B cell (primary cell): ENCODE results near the gene SLC50A1. TPM values are rescaled to one million over a fixed set of nuclear protein-coding genes. Genes with fewer than 3 reads are reported as not detected.
A peak's percentile ranks its signal among the peaks of the same experiment; 100 is the strongest.

Experiments
- ATAC-seq: fragments of 200-7000 bp; cut with Tn5 transposase; one replicate; pipeline ENCODE4 v1.10.0; 2021; ENCODE audit warnings: low read depth, mild to moderate bottlenecking, moderate number of reproducible peaks, moderate library complexity
- CTCF ChIA-PET: fragments of 350-600 bp; sonication (Branson Sonifier 250); formaldehyde crosslinking; loops from one replicate; lab custom pipeline; 2021; ENCODE audit warnings: antibody characterized with exemption, inconsistent platforms; lab: Charles Lee
- POLR2A ChIA-PET: fragments of 350-600 bp; sonication (Branson Sonifier 250); formaldehyde crosslinking; loops from one replicate; lab custom pipeline; 2021; ENCODE audit warnings: antibody characterized with exemption; lab: Charles Lee
- DNase-seq: peaks from one replicate; pipeline ENCODE4 v3.0.0; 2013
- H2AFZ ChIP-seq: 2 replicates; pipeline ENCODE4 v1.6.1; 2012; ENCODE audit warnings: mild to moderate bottlenecking, low read depth, low read length; ENCODE audit not compliant: insufficient read depth, poor library complexity, severe bottlenecking
- H3K27ac ChIP-seq, 2 donors: 1 replicate in 1 of 2; 2 replicates in 1 of 2; pipeline ENCODE4 v1.5.1; 2012 to 2013; ENCODE audit warnings: low read length in 2 of 2, mild to moderate bottlenecking in 2 of 2, moderate library complexity in 1 of 2
- H3K27me3 ChIP-seq, 4 experiments: fragments of 200-600 bp in 1 of 4; sonication (generic) in 1 of 4; replicated peaks in 1 of 4; 1 replicate in 2 of 4; 2 replicates in 2 of 4; pipeline versions ENCODE4 v1.6.1 to v1.7.0; 2013 to 2016; ENCODE audit warnings: low read length in 3 of 4, mild to moderate bottlenecking in 2 of 4, mixed read lengths in 1 of 4, moderate library complexity in 1 of 4; ENCODE audit not compliant: insufficient read depth in 4 of 4, control insufficient read depth in 3 of 4; ENCODE audit errors: control extremely low read depth in 1 of 4
- H3K36me3 ChIP-seq, 2 experiments: replicated peaks in 1 of 2; 1 replicate in 1 of 2; 2 replicates in 1 of 2; pipeline versions ENCODE4 v1.6.1 to v1.7.1; 2013; ENCODE audit warnings: low read length in 1 of 2; ENCODE audit not compliant: insufficient read depth in 2 of 2, control insufficient read depth in 1 of 2; ENCODE audit errors: control extremely low read depth in 1 of 2, extremely low read depth in 1 of 2
- H3K4me1 ChIP-seq, 2 donors: fragments of 200-600 bp in 1 of 2; sonication (generic) in 1 of 2; 1 replicate in 1 of 2; 2 replicates in 1 of 2; pipeline versions ENCODE4 v1.5.1 to v1.6.1; 2013 to 2017; ENCODE audit warnings: low read length in 2 of 2; ENCODE audit not compliant: control insufficient read depth in 2 of 2, insufficient read depth in 2 of 2
- H3K4me2 ChIP-seq: replicated peaks from 2 replicates; pipeline ENCODE3; 2012; ENCODE audit warnings: mild to moderate bottlenecking, low read depth, low read length; ENCODE audit not compliant: poor library complexity, severe bottlenecking
- H3K4me3 ChIP-seq, 5 experiments: fragments of 200-600 bp in 1 of 5; sonication (generic) in 1 of 5; 1 replicate in 3 of 5; 2 replicates in 2 of 5; pipeline versions ENCODE4 v1.5.1 to v1.7.0; 2011 to 2016; ENCODE audit warnings: low read length in 4 of 5, mild to moderate bottlenecking in 4 of 5, low read depth in 2 of 5, control low read depth in 1 of 5, moderate library complexity in 1 of 5; ENCODE audit not compliant: insufficient read depth in 1 of 5; ENCODE audit errors: control extremely low read depth in 1 of 5, extremely low read depth in 1 of 5
- H3K79me2 ChIP-seq: fragments of 200-600 bp; sonication (generic); one replicate; pipeline ENCODE4 v1.6.0; 2016; ENCODE audit warnings: low read length; ENCODE audit not compliant: control insufficient read depth, insufficient read depth
- H3K9ac ChIP-seq: fragments of 200-600 bp; sonication (generic); 2 replicates; pipeline ENCODE4 v1.6.1; 2017; ENCODE audit warnings: mild to moderate bottlenecking, low read length, moderate library complexity
- H3K9me3 ChIP-seq, 3 donors: one replicate each; pipeline versions ENCODE4 v1.6.1 to v1.7.1; 2013; ENCODE audit warnings: low read length in 2 of 3; ENCODE audit not compliant: control insufficient read depth in 2 of 3, insufficient read depth in 1 of 3; ENCODE audit errors: control extremely low read depth in 1 of 3
- H4K20me1 ChIP-seq: 2 replicates; pipeline ENCODE4 v1.6.0; 2012; ENCODE audit warnings: mild to moderate bottlenecking, low read length; ENCODE audit not compliant: insufficient read depth, control insufficient read depth, poor library complexity, severe bottlenecking
- H3K27ac Mint-ChIP-seq: one replicate; pipeline ENCODE4 v1.8.0; 2021; ENCODE audit warnings: mixed read lengths
- H3K27me3 Mint-ChIP-seq: one replicate; pipeline ENCODE4 v1.8.0; 2021; ENCODE audit warnings: mixed read lengths
- H3K4me1 Mint-ChIP-seq: one replicate; pipeline ENCODE4 v1.8.0; 2021; ENCODE audit warnings: mixed read lengths
- H3K4me3 Mint-ChIP-seq: one replicate; pipeline ENCODE4 v1.8.0; 2021; ENCODE audit warnings: mixed read lengths
- H3K9me3 Mint-ChIP-seq: one replicate; pipeline ENCODE4 v1.8.0; 2022; ENCODE audit warnings: mixed read lengths; ENCODE audit not compliant: insufficient read depth
- CTCF ChIP-seq: fragments of 200-600 bp; IDR thresholded peaks from one replicate; pipeline ENCODE4 v1.8.0; 2022; ENCODE audit warnings: antibody characterized with exemption, mild to moderate bottlenecking
- EZH2 ChIP-seq: IDR thresholded peaks from 2 replicates; pipeline ENCODE4 v1.6.1; 2012; ENCODE audit warnings: borderline replicate concordance, low read depth, mild to moderate bottlenecking, moderate library complexity, low read length; ENCODE audit not compliant: insufficient read depth, poor library complexity, severe bottlenecking
- WGBS: methylation state at CpG from one replicate; pipeline ENCODE4 v1.1.5; 2013; ENCODE audit warnings: missing lambda C conversion rate; ENCODE audit not compliant: insufficient coverage; 5-methylcytosine and 5-hydroxymethylcytosine counted together
- intact Hi-C: fragments of 100-400 bp; cut with micrococcal nuclease; formaldehyde crosslinking; loops from one replicate; pipeline ENCODE4 v1.10.0; 2022
- polyA plus RNA-seq: library from polyadenylated mRNA; depleted of rRNA; stranded (reverse); fragments of >200 nt; gene quantifications from 2 replicates; pipeline ENCODE4 v1.2.3, GENCODE V29; 2012
- total RNA-seq, 2 donors: library from RNA; stranded (reverse); fragments of 120-200 nt in 1 of 2; gene quantifications; 1 replicate in 1 of 2; 2 replicates in 1 of 2; pipeline versions ENCODE4 v1.2.3 to v1.2.4, GENCODE V29; 2013 to 2022

SLC50A1 gene
- total and polyA plus RNA-seq, 2 donors (not counting 1 experiment from before 2014, with no cell fraction given), result 62.8 to 86.8 TPM

- 89% methylated on average over 9 of the region's 11 CpGs for WGBS
- Mint-ChIP-seq H3K27ac (no peak overlapping the region), H3K4me1 (peaks cover 34% of the 10 kb centered on the region), H3K27me3 (peaks cover 55% of the 10 kb centered on the region), H3K4me3 (peak overlapping the region; percentile 55), H3K9me3 (no peaks in the 10 kb centered on the region)
- POLR2A ChIA-PET, result no interaction called here
- Histone ChIP-seq H3K4me1 (peaks cover 34 to 36% of the 10 kb centered on the region in 2 donors), H3K36me3 (no peaks in the 10 kb centered on the region), H3K27me3 (peaks cover 0 to 54% (median 27%) of the 10 kb centered on the region in 4 experiments), H3K79me2 (no peaks in the 10 kb centered on the region), H3K4me3 (no peak overlapping the region), H3K9ac (no peak overlapping the region), H3K27ac (no peak overlapping the region), H3K4me2 (no peak overlapping the region), H2AFZ (no peak overlapping the region), H3K9me3 (peaks cover 0 to 7% (median 0%) of the 10 kb centered on the region in 3 donors), H4K20me1 (peaks cover 8% of the 10 kb centered on the region)
- TF ChIP-seq EZH2 (no peak), CTCF (no peak)
- ATAC-seq (no peak), DNase-seq (no peak)
- intact Hi-C loops, result loop anchor here (5.0 kb wide), 2 partner anchors 33 to 42 kb away; no protein-coding TSS in a partner anchor
- CTCF ChIA-PET, result interaction anchor here (1.2 to 2.3 kb wide), 3 partner anchors 10 to 41 kb away, joined by 3 to 10 read pairs (median 5); partner anchors contain the start of gene SLC50A1
These were observed 10.1 kb upstream of the SLC50A1 start for GRCh38 chr1:155125511-155125945.

DNA sequence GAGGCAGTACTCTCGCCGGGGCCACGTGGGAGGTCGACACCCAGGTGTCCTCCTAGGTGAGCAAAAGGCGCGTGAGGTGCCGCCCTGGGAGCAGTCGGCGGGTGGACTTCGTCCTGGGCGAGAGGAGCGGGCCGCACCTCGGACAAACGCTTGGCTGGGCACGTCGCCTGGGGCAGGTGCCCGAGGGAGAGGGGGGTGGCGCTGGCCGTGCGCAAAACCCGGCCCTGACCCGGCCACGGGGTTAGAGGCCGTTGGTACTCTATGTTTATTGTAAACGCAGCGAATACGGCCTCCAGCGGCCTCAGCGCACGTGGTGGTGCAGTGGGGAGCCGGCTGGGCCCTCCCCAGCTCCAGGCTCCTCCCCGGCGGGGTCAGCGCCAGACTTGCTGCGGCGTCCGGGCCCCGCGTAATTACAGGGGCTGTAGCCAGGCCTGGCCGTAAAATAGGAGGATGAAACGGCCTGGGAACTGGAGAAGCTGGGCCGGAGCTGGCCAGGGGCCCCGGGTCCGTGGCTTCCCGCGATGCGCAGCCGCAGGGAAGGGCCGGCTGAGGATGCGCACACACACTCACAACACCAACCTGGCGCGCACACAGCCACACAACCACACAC, 9.6 kb upstream of the SLC50A1 start:
- Histone ChIP-seq H3K27ac (no peak overlapping the region), H2AFZ (peak overlapping the region; percentile 71), H4K20me1 (peaks cover 8% of the 10 kb centered on the region), H3K4me2 (peak overlapping the region; percentile 98), H3K9ac (peak overlapping the region; percentile 64), H3K27me3 (peaks cover 0 to 54% (median 27%) of the 10 kb centered on the region in 4 experiments), H3K9me3 (peaks cover 0 to 7% (median 0%) of the 10 kb centered on the region in 3 donors), H3K4me3 (no peak overlapping the region), H3K4me1 (peaks cover 34 to 36% of the 10 kb centered on the region in 2 donors), H3K36me3 (no peaks in the 10 kb centered on the region), H3K79me2 (no peaks in the 10 kb centered on the region)
- DNase-seq, result no peak
- no peak for ATAC-seq
- H3K4me3 Mint-ChIP-seq, result peak overlapping the region; percentile 93
- POLR2A ChIA-PET, result no interaction called here
- TF ChIP-seq EZH2, result no peak
- no peak for TF ChIP-seq CTCF
- CTCF ChIA-PET, result interaction anchor here (1.2 to 2.3 kb wide), 3 partner anchors 9 to 41 kb away, joined by 3 to 10 read pairs (median 5); partner anchors contain the start of gene SLC50A1
- peaks cover 34% of the 10 kb centered on the region for H3K4me1 Mint-ChIP-seq
- H3K27ac Mint-ChIP-seq, result no peak overlapping the region
- 80% methylated on average over 50 of the region's 53 CpGs for WGBS
- peaks cover 57% of the 10 kb centered on the region for H3K27me3 Mint-ChIP-seq
- no peaks in the 10 kb centered on the region for H3K9me3 Mint-ChIP-seq
- intact Hi-C loops, result loop anchor here (5.0 kb wide), 2 partner anchors 34 to 41 kb away; no protein-coding TSS in a partner anchor
